Endothelial cell of umbilical vein (primary cell): Measurements from ENCODE around the gene OR1J4. TPM values are rescaled to one million over a fixed set of nuclear protein-coding genes. Genes with fewer than 3 reads are reported as not detected.

ENCODE experiments used
- BruUV-seq: library from RNA; stranded (reverse); fragments of 400-500 nt; replicated peaks from 2 replicates; lab custom pipeline; 2021; lab: Mats Ljungman, UMichigan
- CTCF ChIA-PET: fragments of 300-600, 350-600 bp; sonication (Branson Sonifier 250); formaldehyde crosslinking; loops from one replicate; lab custom pipeline; 2021; ENCODE audit warnings: antibody characterized with exemption, inconsistent platforms; lab: Charles Lee
- POLR2A ChIA-PET: fragments of 300-600, 350-600 bp; sonication (Branson Sonifier 250); formaldehyde crosslinking; loops from one replicate; lab custom pipeline; 2021; ENCODE audit warnings: antibody characterized with exemption, inconsistent platforms; lab: Charles Lee
- DNase-seq: peaks from one replicate; pipeline ENCODE4 v3.0.0-alpha.2; 2011; ENCODE audit warnings: low read depth, low spot score
- FAIRE-seq: peaks from 2 replicates; lab custom pipeline; 2011; peaks lifted over from hg19 to GRCh38; lab: Jason Lieb, UNC
- H2AFZ ChIP-seq: 2 replicates; pipeline ENCODE4 v1.6.0; 2012; ENCODE audit warnings: low read depth, low read length, control low read depth, inconsistent platforms
- H3K27ac ChIP-seq: 2 replicates; pipeline ENCODE4 v1.5.1; 2011; ENCODE audit warnings: low read depth, mild to moderate bottlenecking, control low read depth, low read length, moderate library complexity; ENCODE audit not compliant: insufficient read depth
- H3K27me3 ChIP-seq, 2 experiments: 2 replicates each; pipeline versions ENCODE4 v1.6.0 to v1.6.1; 2011; ENCODE audit warnings: low read length in 2 of 2, mixed read lengths in 1 of 2; ENCODE audit not compliant: control insufficient read depth in 2 of 2, insufficient read depth in 2 of 2
- H3K36me3 ChIP-seq, 2 experiments: 2 replicates in 1 of 2; 3 replicates in 1 of 2; pipeline ENCODE4 v1.5.1; 2011; ENCODE audit warnings: low read length in 2 of 2, mild to moderate bottlenecking in 1 of 2, moderate library complexity in 1 of 2; ENCODE audit not compliant: control insufficient read depth in 2 of 2, insufficient read depth in 2 of 2; ENCODE audit errors: extremely low read depth in 1 of 2
- H3K4me1 ChIP-seq: 3 replicates; pipeline ENCODE4 v1.5.1; 2011; ENCODE audit warnings: mild to moderate bottlenecking, low read length; ENCODE audit not compliant: control insufficient read depth, insufficient read depth; ENCODE audit errors: extremely low read depth
- H3K4me2 ChIP-seq: 2 replicates; pipeline ENCODE4 v1.6.1; 2011; ENCODE audit warnings: low read length, control low read depth, mixed read lengths; ENCODE audit not compliant: insufficient read depth
- H3K4me3 ChIP-seq, 3 experiments: fragments of 200-600 bp in 1 of 3; sonication (generic), shearing (Covaris generic) in 1 of 3; replicated peaks in 1 of 3; 2 replicates each; pipeline ENCODE4 v1.5.1; 2011 to 2016; ENCODE audit warnings: control low read depth in 3 of 3, low read length in 3 of 3, mild to moderate bottlenecking in 2 of 3, inconsistent platforms in 1 of 3, low read depth in 1 of 3, moderate library complexity in 1 of 3; ENCODE audit not compliant: insufficient read depth in 1 of 3
- H3K79me2 ChIP-seq: 2 replicates; pipeline ENCODE4 v1.6.0; 2012; ENCODE audit warnings: low read length, inconsistent platforms; ENCODE audit not compliant: control insufficient read depth, insufficient read depth
- H3K9ac ChIP-seq: replicated peaks from 2 replicates; pipeline ENCODE3; 2011; ENCODE audit warnings: low read length, control low read depth; ENCODE audit not compliant: insufficient read depth; ENCODE audit errors: extremely low read depth
- H3K9me1 ChIP-seq: replicated peaks from 3 replicates; pipeline ENCODE4 v1.6.0; 2011; ENCODE audit warnings: mild to moderate bottlenecking, low read length; ENCODE audit not compliant: control insufficient read depth, insufficient read depth; ENCODE audit errors: extremely low read depth
- H3K9me3 ChIP-seq: replicated peaks from 2 replicates; pipeline ENCODE4 v1.5.1; 2012; ENCODE audit warnings: low read length, inconsistent platforms; ENCODE audit not compliant: control insufficient read depth, insufficient read depth
- H4K20me1 ChIP-seq: replicated peaks from 2 replicates; pipeline ENCODE3; 2011; ENCODE audit warnings: mild to moderate bottlenecking, low read length; ENCODE audit not compliant: control insufficient read depth, insufficient read depth; ENCODE audit errors: extremely low read depth
- EZH2 ChIP-seq: IDR thresholded peaks from 2 replicates; pipeline ENCODE4 v1.6.1; 2012; ENCODE audit warnings: borderline replicate concordance, low read depth, mild to moderate bottlenecking, moderate library complexity, low read length, inconsistent platforms; ENCODE audit not compliant: severe bottlenecking
- FOS ChIP-seq: IDR thresholded peaks from 2 replicates; pipeline ENCODE4 v1.6.1; 2011; ENCODE audit warnings: mild to moderate bottlenecking, low read length, moderate library complexity, borderline replicate concordance; ENCODE audit not compliant: insufficient read depth
- GATA2 ChIP-seq: IDR thresholded peaks from 2 replicates; pipeline ENCODE4 v1.7.0; 2011; ENCODE audit warnings: low read depth, mild to moderate bottlenecking, moderate library complexity, mixed read lengths, low read length; ENCODE audit not compliant: insufficient read length, insufficient read depth
- JUN ChIP-seq: IDR thresholded peaks from 2 replicates; pipeline ENCODE4 v1.6.1; 2011; ENCODE audit warnings: borderline replicate concordance, low read depth; ENCODE audit not compliant: insufficient read length, insufficient read depth
- MYC ChIP-seq: IDR thresholded peaks from one replicate; pipeline ENCODE4 v1.6.1; 2011; ENCODE audit warnings: mild to moderate bottlenecking, low read depth, low read length
- POLR2A ChIP-seq: IDR thresholded peaks from 2 replicates; pipeline ENCODE4 v1.6.1; 2012; ENCODE audit warnings: low read depth, mild to moderate bottlenecking, control low read depth, low read length
- POLR2AphosphoS5 ChIP-seq: IDR thresholded peaks from 2 replicates; pipeline ENCODE4 v1.6.1; 2012; ENCODE audit warnings: low read depth, mild to moderate bottlenecking, control low read depth, low read length, moderate library complexity; ENCODE audit not compliant: insufficient read depth
- dilution Hi-C: fragments of 300-500 bp; cut with MboI; formaldehyde crosslinking; loops from one replicate; pipeline ENCODE4 v1.15.0; 2019; ENCODE audit warnings: low sequenced_read_pairs; ENCODE audit not compliant: extremely low pct_ligation_motif_present
- intact Hi-C: fragments of 100-400 bp; cut with micrococcal nuclease; formaldehyde crosslinking; loops from one replicate; pipeline ENCODE4 v1.10.0; 2022
- polyA plus RNA-seq, 4 experiments: library from polyadenylated mRNA; depleted of rRNA in 3 of 4; stranded (reverse) in 3 of 4; unstranded in 1 of 4; fragments of >200 nt; gene quantifications; 2 replicates each; pipeline versions ENCODE4 v1.2.1 to v1.2.3, GENCODE V29; 2011 to 2012; ENCODE audit warnings: missing spikeins in 1 of 4
- total RNA-seq: library from RNA; stranded (reverse); gene quantifications from 2 replicates; pipeline ENCODE4 v1.2.3, GENCODE V29; 2021
- TF ChIP-seq, protein P1 (sequence below), 2 donors: IDR thresholded peaks; 1 replicate in 1 of 2; 2 replicates in 1 of 2; pipeline ENCODE4 v1.5.1; 2011; ENCODE audit warnings: low read length in 2 of 2, mild to moderate bottlenecking in 2 of 2, moderate library complexity in 2 of 2, control low read depth in 1 of 2, inconsistent platforms in 1 of 2, low read depth in 1 of 2; ENCODE audit not compliant: insufficient read depth in 1 of 2; ENCODE audit errors: extremely low read depth in 1 of 2
- TF ChIP-seq, protein P2 (sequence below): IDR thresholded peaks from 2 replicates; pipeline ENCODE4 v1.6.1; 2011; ENCODE audit not compliant: insufficient read depth, insufficient read length

Gene OR1J4
- total and polyA plus RNA-seq, 2 donors (not counting 3 experiments of a cell fraction or from before 2014, with no cell fraction given), result not detected

DNA sequence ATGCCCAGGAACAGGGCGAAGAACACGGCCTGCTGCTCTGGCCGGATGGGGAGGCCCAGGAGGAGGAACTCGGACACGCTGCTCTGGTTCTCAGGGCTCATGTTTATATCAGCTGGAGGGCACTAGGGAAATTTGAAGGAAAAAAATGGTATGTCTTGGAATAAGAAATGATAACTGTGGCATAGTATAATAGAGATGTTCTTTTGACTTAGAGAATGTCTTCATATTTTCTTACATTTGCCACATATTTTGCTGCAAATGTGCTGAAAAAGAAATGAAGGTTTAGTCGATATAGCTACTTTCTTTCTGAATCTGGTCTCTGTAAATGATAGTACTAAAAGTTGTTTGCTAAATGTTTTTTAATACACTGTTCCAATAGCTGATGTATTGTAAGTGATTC, 41.1 kb upstream of the OR1J4 start, which contains the start of gene OR1J1:
Gene OR1J1, minus strand, starts transcription at position 101 of the 400 bp plus-strand sequence. Its CDS starts 0 bp downstream, at position 101.
- no peak within 1 kb of the TSS for H3K27ac ChIP-seq
- no peaks in the 10 kb centered on the region for H3K79me2 ChIP-seq
- H3K4me1 ChIP-seq, result no peaks in the 10 kb centered on the region
- H4K20me1 ChIP-seq, result no peaks in the 10 kb centered on the region
- H2AFZ ChIP-seq, result no peak within 1 kb of the TSS
- CTCF ChIA-PET, result interaction anchor here (0.6 to 1.3 kb wide), 3 partner anchors 12 to 378 kb away, joined by 3 to 4 read pairs (median 4); no protein-coding TSS in a partner anchor
- no peaks in the 10 kb centered on the region for H3K36me3 ChIP-seq
- H3K4me3 ChIP-seq, result no peak within 1 kb of the TSS
- H3K9me1 ChIP-seq, result no peaks in the 10 kb centered on the region
- BruUV-seq, result no TSS peak
- no peak for TF ChIP-seq POLR2A
- TF ChIP-seq, protein P1, sequence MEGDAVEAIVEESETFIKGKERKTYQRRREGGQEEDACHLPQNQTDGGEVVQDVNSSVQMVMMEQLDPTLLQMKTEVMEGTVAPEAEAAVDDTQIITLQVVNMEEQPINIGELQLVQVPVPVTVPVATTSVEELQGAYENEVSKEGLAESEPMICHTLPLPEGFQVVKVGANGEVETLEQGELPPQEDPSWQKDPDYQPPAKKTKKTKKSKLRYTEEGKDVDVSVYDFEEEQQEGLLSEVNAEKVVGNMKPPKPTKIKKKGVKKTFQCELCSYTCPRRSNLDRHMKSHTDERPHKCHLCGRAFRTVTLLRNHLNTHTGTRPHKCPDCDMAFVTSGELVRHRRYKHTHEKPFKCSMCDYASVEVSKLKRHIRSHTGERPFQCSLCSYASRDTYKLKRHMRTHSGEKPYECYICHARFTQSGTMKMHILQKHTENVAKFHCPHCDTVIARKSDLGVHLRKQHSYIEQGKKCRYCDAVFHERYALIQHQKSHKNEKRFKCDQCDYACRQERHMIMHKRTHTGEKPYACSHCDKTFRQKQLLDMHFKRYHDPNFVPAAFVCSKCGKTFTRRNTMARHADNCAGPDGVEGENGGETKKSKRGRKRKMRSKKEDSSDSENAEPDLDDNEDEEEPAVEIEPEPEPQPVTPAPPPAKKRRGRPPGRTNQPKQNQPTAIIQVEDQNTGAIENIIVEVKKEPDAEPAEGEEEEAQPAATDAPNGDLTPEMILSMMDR (IDR thresholded peaks at IDR 0.05; ENCODE audit: extremely low read depth in 1 of 2, insufficient read depth in 1 of 2, low read depth in 1 of 2, low read length in 2 of 2), result no peak
- no peak for TF ChIP-seq EZH2
- no peak for TF ChIP-seq MYC
- TF ChIP-seq JUN, result no peak
- no peak for TF ChIP-seq POLR2AphosphoS5
- TF ChIP-seq, protein P2, sequence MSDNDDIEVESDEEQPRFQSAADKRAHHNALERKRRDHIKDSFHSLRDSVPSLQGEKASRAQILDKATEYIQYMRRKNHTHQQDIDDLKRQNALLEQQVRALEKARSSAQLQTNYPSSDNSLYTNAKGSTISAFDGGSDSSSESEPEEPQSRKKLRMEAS, result no peak
- no peak for TF ChIP-seq GATA2
- TF ChIP-seq FOS, result no peak
- H3K9me3 ChIP-seq, result no peaks in the 10 kb centered on the region
- FAIRE-seq, result no peak
- dilution Hi-C loops, result no loop called here
- no peak within 1 kb of the TSS for H3K4me2 ChIP-seq
- intact Hi-C loops, result no loop called here
- DNase-seq, result no peak
- POLR2A ChIA-PET, result no interaction called here
- peaks cover 10% of the 10 kb centered on the region in 2 experiments for H3K27me3 ChIP-seq
- no peak within 1 kb of the TSS for H3K9ac ChIP-seq
